Keratinocyte (primary cell): Measurements from ENCODE around the gene CHEK2.

Experiments used
- EZH2 ChIP-seq: IDR thresholded peaks from one replicate; pipeline ENCODE4 v1.6.1; 2012; ENCODE audit warnings: inconsistent platforms, mild to moderate bottlenecking, low read length, moderate library complexity
- TF ChIP-seq, protein P1 (sequence below), 3 experiments: IDR thresholded peaks in 1 of 3; conservative IDR thresholded peaks in 1 of 3; optimal IDR thresholded peaks in 1 of 3; 2 replicates in 2 of 3; 3 replicates in 1 of 3; pipeline versions ENCODE3 to v1.5.1; 2011; ENCODE audit warnings: low read length in 3 of 3, mild to moderate bottlenecking in 3 of 3, moderate library complexity in 2 of 3, control low read depth in 1 of 3, inconsistent platforms in 1 of 3; ENCODE audit not compliant: insufficient read depth in 2 of 3; ENCODE audit errors: extremely low read depth in 1 of 3

DNA sequence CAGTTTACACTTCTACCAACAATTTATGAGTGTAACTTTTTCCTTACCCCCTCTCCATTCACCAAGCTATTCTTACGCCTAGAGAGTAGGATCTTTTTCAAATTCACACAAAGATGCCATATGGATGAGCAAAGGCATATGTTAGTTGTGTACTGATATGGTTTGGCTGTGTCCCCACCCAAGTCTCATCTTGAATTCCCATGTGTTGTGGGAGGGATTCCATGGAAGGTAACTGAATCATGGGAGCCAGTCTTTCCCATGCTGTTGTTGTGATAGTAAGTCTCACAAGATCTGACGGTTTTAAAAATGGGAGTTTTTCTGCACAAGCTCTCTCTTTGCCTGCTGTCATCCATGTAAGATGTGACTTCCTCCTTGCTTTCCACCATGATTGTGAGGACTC is 102.3 kb downstream of the CHEK2 start:
- TF ChIP-seq, protein P1, sequence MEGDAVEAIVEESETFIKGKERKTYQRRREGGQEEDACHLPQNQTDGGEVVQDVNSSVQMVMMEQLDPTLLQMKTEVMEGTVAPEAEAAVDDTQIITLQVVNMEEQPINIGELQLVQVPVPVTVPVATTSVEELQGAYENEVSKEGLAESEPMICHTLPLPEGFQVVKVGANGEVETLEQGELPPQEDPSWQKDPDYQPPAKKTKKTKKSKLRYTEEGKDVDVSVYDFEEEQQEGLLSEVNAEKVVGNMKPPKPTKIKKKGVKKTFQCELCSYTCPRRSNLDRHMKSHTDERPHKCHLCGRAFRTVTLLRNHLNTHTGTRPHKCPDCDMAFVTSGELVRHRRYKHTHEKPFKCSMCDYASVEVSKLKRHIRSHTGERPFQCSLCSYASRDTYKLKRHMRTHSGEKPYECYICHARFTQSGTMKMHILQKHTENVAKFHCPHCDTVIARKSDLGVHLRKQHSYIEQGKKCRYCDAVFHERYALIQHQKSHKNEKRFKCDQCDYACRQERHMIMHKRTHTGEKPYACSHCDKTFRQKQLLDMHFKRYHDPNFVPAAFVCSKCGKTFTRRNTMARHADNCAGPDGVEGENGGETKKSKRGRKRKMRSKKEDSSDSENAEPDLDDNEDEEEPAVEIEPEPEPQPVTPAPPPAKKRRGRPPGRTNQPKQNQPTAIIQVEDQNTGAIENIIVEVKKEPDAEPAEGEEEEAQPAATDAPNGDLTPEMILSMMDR (optimal IDR thresholded peaks at IDR 0.05 in 1 of 3, IDR thresholded peaks at IDR 0.05 in 1 of 3, conservative IDR thresholded peaks at IDR 0.05 in 1 of 3; ENCODE audit: extremely low read depth in 1 of 3, insufficient read depth in 2 of 3, low read length in 3 of 3), result no peak
- TF ChIP-seq EZH2, result no peak
